ENCODE measurements around the gene GAS1. TPM values are rescaled to one million over a fixed set of nuclear protein-coding genes. Genes with fewer than 3 reads are reported as not detected.

Gene GAS1
- total and polyA plus RNA-seq, 2 experiments from 2014 or later: 10.7 to 36.0 TPM

- H3K27ac ChIP-seq: no peak overlapping the region
- no peaks in the 10 kb centered on the region for H4K20me1 ChIP-seq (ENCODE audit: insufficient read depth)
- H3K9me2 ChIP-seq (ENCODE audit: insufficient read depth): no peaks in the 10 kb centered on the region
- no peak overlapping the region for H3K4me3 ChIP-seq
- H3K9ac ChIP-seq: no peak overlapping the region
- no peak for TF ChIP-seq EZH2 (IDR thresholded peaks at IDR 0.05; ENCODE audit: insufficient read depth, poor library complexity, severe bottlenecking)
- WGBS, 2 experiments (ENCODE audit: low coverage in 1 of 2, low lambda C conversion rate in 2 of 2, missing lambda C conversion rate in 2 of 2): 88 to 91% methylated on average over 2 of the region's 2 CpGs
- H3K4me2 ChIP-seq (ENCODE audit: unreplicated experiment): no peak overlapping the region
- H3F3A ChIP-seq (ENCODE audit: insufficient read depth): peaks cover 22% of the 10 kb centered on the region
- peaks cover 54% of the 10 kb centered on the region for H3K4me1 ChIP-seq (ENCODE audit: insufficient read depth)
- no peak overlapping the region for H2AFZ ChIP-seq
- peak; percentile 22 for DNase-seq
- no peaks in the 10 kb centered on the region for H3K36me3 ChIP-seq (ENCODE audit: low read depth)
- in situ Hi-C loops (cut with MboI): loop anchor here (10.0 kb wide), 1 partner anchor 350 kb away; no protein-coding TSS in a partner anchor
- no peaks in the 10 kb centered on the region for H3K79me2 ChIP-seq (ENCODE audit: insufficient read depth)
- H3K27me3 ChIP-seq (replicated peaks; ENCODE audit: insufficient read depth): no peaks in the 10 kb centered on the region
- H3K9me3 ChIP-seq (ENCODE audit: low read depth): no peaks in the 10 kb centered on the region
Observed at GRCh38 chr9:86974421-86974820, 27.1 kb upstream of the GAS1 start.

GRCh38 chr9:86971742-86972141 is 24.4 kb upstream of the GAS1 start:
- no peak for DNase-seq
- in situ Hi-C loops (cut with MboI): loop anchor here (10.0 kb wide), 1 partner anchor 353 kb away; no protein-coding TSS in a partner anchor

GRCh38 chr9:86968258-86968920 is 21.1 kb upstream of the GAS1 start:
- H2AFZ ChIP-seq: peak overlapping the region; percentile 4; the same call in 1 of the 2 replicates
- H3K4me1 ChIP-seq (ENCODE audit: insufficient read depth): peaks cover 32% of the 10 kb centered on the region
- no peaks in the 10 kb centered on the region for H3K27me3 ChIP-seq (replicated peaks; ENCODE audit: insufficient read depth)
- H4K20me1 ChIP-seq (ENCODE audit: insufficient read depth): no peaks in the 10 kb centered on the region
- no peak overlapping the region for H3K4me3 ChIP-seq
- no peak overlapping the region for H3K4me2 ChIP-seq (ENCODE audit: unreplicated experiment)
- TF ChIP-seq EZH2phosphoT487 (IDR thresholded peaks at IDR 0.05; ENCODE audit: insufficient read depth, low read depth) (no peak), EZH2 (IDR thresholded peaks at IDR 0.05; ENCODE audit: insufficient read depth, poor library complexity, severe bottlenecking) (no peak)
- peaks cover 18% of the 10 kb centered on the region for H3F3A ChIP-seq (ENCODE audit: insufficient read depth)
- no peaks in the 10 kb centered on the region for H3K9me3 ChIP-seq (ENCODE audit: low read depth)
- peak overlapping the region; percentile 18; the same call in 1 of the 2 replicates for H3K27ac ChIP-seq
- H3K9me2 ChIP-seq (ENCODE audit: insufficient read depth): no peaks in the 10 kb centered on the region
- no peaks in the 10 kb centered on the region for H3K79me2 ChIP-seq (ENCODE audit: insufficient read depth)
- H3K36me3 ChIP-seq (ENCODE audit: low read depth): no peaks in the 10 kb centered on the region
- 8 to 13% methylated on average over 8 of the region's 8 CpGs for WGBS, 2 experiments (ENCODE audit: low coverage in 1 of 2, low lambda C conversion rate in 2 of 2, missing lambda C conversion rate in 2 of 2)
- DNase-seq: peak; percentile 65
- H3K9ac ChIP-seq: no peak overlapping the region
- in situ Hi-C loops (cut with MboI): no loop called here

More at GRCh38 chr9:86971742-86972141, 24.4 kb upstream of the GAS1 start:
- Histone ChIP-seq H3F3A (ENCODE audit: insufficient read depth) (peaks cover 15% of the 10 kb centered on the region), H3K4me1 (ENCODE audit: insufficient read depth) (peaks cover 39% of the 10 kb centered on the region), H3K9me2 (ENCODE audit: insufficient read depth) (no peaks in the 10 kb centered on the region), H3K9ac (no peak overlapping the region), H3K27ac (no peak overlapping the region), H3K4me2 (ENCODE audit: unreplicated experiment) (peak overlapping the region; percentile 2), H3K36me3 (ENCODE audit: low read depth) (no peaks in the 10 kb centered on the region), H2AFZ (peak overlapping the region; percentile 69), H3K9me3 (ENCODE audit: low read depth) (no peaks in the 10 kb centered on the region), H3K79me2 (ENCODE audit: insufficient read depth) (no peaks in the 10 kb centered on the region), H4K20me1 (ENCODE audit: insufficient read depth) (no peaks in the 10 kb centered on the region), H3K4me3 (no peak overlapping the region), H3K27me3 (replicated peaks; ENCODE audit: insufficient read depth) (no peaks in the 10 kb centered on the region)
- TF ChIP-seq EZH2 (IDR thresholded peaks at IDR 0.05; ENCODE audit: insufficient read depth, poor library complexity, severe bottlenecking) (no peak), EZH2phosphoT487 (IDR thresholded peaks at IDR 0.05; ENCODE audit: insufficient read depth, low read depth) (no peak)

GRCh38 chr9:86966852-86967511 is 19.7 kb upstream of the GAS1 start:
- TF ChIP-seq EZH2phosphoT487 (IDR thresholded peaks at IDR 0.05; ENCODE audit: insufficient read depth, low read depth) (no peak), EZH2 (IDR thresholded peaks at IDR 0.05; ENCODE audit: insufficient read depth, poor library complexity, severe bottlenecking) (no peak)
- Histone ChIP-seq H3K9me3 (ENCODE audit: low read depth) (no peaks in the 10 kb centered on the region), H2AFZ (no peak overlapping the region), H3K27me3 (replicated peaks; ENCODE audit: insufficient read depth) (no peaks in the 10 kb centered on the region), H3K79me2 (ENCODE audit: insufficient read depth) (no peaks in the 10 kb centered on the region), H3F3A (ENCODE audit: insufficient read depth) (peaks cover 18% of the 10 kb centered on the region), H3K9me2 (ENCODE audit: insufficient read depth) (no peaks in the 10 kb centered on the region), H3K4me1 (ENCODE audit: insufficient read depth) (peaks cover 30% of the 10 kb centered on the region), H3K36me3 (ENCODE audit: low read depth) (no peaks in the 10 kb centered on the region), H4K20me1 (ENCODE audit: insufficient read depth) (no peaks in the 10 kb centered on the region), H3K27ac (no peak overlapping the region), H3K9ac (no peak overlapping the region), H3K4me3 (no peak overlapping the region), H3K4me2 (ENCODE audit: unreplicated experiment) (no peak overlapping the region)
- WGBS, 2 experiments (ENCODE audit: low coverage in 1 of 2, low lambda C conversion rate in 2 of 2, missing lambda C conversion rate in 2 of 2): 38 to 42% methylated on average over 10 of the region's 10 CpGs
- DNase-seq: no peak
- in situ Hi-C loops (cut with MboI): no loop called here
